NCI-H2171 treated with DMSO at 0.1 percent for 48 hours (cell line): ENCODE data around the gene NUS1.
"Not testable (repeated sequence)": the region's sequence is repeated elsewhere in the genome, so short reads cannot be mapped to it uniquely, and the experiment has no call there.

Source experiments
- DNase-seq: peaks from one replicate; lab custom pipeline; 2025; lab: John Stamatoyannopoulos, UW

The NUS1 gene

DNA sequence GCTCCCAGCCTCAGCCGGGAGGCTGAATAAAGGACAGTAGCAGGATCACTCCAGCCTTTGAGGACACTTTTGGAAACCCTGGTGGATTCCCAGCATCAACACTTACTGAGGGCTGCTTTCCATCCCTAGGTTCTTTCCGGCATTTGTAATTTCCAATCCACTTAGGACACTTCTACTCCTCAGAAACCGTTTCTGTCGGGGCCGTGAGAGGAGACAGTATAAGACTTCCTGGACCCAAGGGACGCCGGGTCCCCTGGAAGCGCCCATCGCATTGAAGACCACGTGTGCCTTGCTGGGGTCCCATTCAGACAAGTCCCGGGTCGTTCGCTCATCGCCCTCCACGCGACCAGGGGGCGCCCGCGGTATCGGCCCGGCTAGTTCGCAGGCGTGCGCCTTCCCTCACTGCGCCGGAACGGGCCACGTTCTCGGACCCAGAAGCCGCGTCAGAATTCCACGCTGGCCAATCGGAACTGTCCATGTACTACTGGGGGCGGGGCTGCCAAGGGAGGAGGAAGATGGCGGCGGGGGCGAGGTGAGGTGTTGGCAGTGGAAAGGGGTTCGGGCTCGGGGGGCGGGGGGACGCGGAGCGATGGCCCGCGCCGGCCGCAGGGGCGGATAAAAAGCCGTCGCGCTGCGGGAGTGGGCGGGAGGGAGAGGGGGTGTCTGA, at the start of gene NUS1:
Gene NUS1, plus strand, starts transcription at position 479 of the 667 bp plus-strand sequence. CDS start 202 bp downstream, outside the sequence.
- peak; percentile 97 for DNase-seq

GRCh38 chr6:117627533-117627932, 47.7 kb upstream of the NUS1 start:
- DNase-seq, result no peak

DNA sequence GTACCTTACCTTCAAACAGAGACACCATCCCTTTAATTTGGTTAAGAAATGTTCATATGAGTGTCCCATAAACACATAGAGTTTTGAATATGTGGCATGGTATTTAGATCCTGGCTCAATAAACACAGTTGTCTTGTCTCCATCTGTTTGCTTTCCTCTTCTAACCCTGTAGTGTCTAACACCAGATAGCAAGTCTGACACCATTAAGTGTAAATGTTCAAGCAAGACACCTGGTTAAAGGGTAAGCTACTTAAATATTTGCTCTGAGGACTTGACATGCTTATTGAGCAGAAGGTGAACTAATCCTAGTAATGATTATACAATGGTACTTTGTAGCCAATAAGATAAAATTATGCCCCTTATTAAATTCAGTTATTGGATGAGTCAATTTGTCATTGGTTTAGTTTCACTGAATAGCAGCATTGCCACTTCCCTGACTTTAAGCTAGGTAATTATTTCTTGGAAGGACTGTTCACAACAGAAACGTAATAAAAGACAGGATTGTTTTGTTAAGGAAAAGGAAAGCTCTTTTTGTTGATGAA, 46.1 kb upstream of the NUS1 start:
- no peak for DNase-seq

DNA sequence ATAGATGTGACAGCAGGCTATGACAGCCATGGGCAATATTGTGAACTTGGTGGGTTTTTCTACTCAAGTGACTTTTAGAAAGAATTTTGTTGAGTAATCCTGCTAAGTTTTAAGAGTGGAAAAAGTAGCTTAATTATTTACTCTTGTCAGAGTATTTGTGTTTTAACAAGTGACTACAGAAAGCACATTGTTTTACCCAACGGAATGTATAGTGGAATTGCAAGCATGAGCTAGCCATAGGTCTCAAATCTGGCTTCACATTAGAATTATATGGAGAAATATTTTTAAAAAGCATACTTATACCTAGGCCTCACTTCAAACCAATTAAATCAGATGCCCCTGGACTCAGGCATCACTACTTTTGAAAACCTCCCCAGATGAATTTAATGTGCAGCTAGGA, 37.5 kb upstream of the NUS1 start:
- DNase-seq, result no peak

DNA sequence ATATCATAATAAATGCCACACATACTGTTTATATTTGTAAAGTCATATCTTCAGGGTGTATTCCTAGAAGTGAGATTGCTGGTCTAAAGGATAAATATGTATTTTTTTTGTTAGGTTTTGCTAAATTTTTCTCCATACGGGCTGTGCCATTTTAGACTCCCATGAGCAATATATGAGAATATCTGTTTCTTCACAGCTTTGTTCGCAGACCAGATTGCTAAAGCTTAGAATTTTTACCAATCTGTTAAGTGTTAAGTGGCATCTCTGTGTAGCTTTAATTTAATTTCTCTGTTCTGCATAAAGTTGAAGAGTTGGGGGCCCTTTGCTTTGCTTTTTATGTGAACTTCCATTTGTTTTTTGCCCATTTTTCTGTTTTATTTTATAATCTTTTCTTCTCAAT, 32.3 kb upstream of the NUS1 start:
- no peak for DNase-seq

GRCh38 chr6:117651984-117652383, 23.3 kb upstream of the NUS1 start:
- DNase-seq, result not testable (repeated sequence)

DNA sequence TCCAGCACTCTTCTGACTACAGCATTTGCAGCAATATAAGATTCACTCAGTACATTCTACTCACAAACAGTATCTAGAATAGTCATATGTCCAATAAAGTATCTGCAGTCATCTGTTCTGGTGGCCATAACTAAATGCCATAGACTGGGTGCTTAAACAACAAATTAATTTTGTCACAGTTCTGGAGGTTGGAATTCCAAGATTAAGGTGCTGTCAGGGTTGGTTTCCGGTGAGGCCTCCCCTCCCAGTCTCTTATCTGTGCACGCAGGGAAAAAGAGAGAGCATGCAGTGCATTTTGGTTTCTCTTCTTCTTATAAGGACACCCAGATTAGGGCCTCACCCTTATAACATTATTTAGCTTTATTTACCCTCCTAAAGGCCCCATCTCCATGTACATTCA, 21.3 kb upstream of the NUS1 start:
- DNase-seq, result no peak

DNA sequence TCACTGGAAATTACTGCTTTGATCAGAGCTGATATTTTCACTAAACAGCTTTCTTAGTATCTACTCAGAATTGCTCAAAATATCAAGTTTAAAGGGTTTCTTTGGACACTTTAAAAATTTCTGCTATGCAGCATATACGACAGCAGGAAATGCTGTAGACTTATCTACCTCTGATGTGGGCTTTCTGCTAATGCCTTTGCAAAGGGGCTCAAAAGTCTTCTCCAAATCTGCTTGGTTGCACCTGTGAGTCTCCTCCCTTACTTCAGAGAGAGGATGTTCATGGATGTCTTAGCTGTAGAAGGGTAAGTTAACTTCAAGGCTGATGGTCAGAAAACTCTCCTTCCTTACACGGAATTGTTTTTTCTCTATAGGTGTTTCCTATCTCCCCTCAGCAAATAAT, 19.9 kb upstream of the NUS1 start:
- DNase-seq, result no peak

- DNase-seq, result no peak
These were observed 8.4 kb upstream of the NUS1 start for GRCh38 chr6:117666881-117667280.

- DNase-seq, result no peak
These were observed 6.5 kb upstream of the NUS1 start for GRCh38 chr6:117668736-117669135.

DNA sequence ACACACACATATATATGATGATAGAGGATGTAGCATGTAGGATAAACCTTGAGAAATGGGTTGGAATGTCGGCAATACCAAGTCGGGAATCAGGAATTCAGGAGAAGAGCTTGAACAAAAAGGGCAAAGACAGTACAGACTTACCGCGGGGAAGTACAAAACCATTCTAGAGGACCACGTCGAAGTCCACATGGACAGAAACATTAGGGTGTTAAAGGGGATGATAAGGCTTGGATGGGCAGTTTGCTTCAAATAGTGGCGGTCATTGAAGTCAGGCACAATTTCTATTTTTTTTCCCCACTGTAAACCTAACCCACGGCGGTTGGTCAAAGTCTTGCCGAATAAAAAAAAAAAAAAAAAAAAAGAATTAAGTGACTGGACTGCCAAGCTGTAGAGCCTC, 766 bp upstream of the NUS1 start:
- DNase-seq, result no peak

DNA sequence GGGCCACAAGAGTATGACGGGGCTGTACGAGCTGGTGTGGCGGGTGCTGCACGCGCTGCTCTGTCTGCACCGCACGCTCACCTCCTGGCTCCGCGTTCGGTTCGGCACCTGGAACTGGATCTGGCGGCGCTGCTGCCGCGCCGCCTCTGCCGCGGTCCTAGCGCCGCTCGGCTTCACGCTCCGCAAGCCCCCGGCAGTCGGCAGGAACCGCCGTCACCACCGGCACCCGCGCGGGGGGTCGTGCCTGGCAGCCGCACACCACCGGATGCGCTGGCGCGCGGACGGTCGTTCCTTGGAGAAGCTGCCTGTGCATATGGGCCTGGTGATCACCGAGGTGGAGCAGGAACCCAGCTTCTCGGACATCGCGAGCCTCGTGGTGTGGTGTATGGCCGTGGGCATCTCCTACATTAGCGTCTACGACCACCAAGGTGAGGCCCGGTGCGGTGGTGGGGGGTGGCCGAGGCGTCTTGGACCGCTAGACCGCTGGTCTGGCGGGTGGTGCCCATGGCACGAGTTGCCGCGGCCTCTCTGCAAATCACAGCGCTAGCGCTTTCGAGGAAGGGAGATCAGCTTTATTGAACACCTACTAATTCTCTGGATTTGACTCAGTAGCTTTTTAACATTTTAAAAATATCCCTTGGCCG, 511 bp downstream of the NUS1 start:
- not testable (repeated sequence) for DNase-seq

DNA sequence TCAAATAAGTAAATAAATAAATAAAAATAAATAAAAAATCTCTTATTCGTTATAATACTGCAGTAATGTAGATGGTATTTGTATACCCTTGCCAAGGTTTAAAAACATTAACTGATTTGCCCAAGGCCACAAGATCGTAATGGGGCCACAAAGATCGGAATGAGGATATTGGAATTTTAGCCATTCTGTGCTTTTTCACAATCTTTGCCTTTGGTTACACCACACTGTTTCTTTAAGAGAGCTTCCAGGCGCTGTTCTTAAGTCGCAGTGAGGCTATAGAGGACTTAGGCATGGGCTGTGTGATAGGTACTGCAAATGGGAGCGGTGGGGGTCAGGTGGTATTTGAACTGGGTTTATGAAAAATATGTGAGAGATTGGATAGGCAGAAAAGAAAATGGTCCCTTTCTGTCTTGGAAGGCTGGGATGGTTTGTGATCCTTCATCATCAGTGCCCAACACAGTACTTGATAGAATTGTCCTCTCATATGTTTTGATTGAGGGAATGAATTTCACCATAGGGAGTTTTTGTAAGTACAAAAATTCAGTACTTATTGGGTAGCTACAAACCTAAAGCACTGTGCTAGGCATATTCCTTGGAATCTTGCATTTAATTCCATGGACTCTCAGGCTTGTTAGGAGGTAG, 1.4 kb downstream of the NUS1 start:
- no peak for DNase-seq

GRCh38 chr6:117677553-117678141, 2.4 kb downstream of the NUS1 start:
- no peak for DNase-seq

- no peak for DNase-seq
These were observed 6.0 kb downstream of the NUS1 start for GRCh38 chr6:117681162-117681741.

DNA sequence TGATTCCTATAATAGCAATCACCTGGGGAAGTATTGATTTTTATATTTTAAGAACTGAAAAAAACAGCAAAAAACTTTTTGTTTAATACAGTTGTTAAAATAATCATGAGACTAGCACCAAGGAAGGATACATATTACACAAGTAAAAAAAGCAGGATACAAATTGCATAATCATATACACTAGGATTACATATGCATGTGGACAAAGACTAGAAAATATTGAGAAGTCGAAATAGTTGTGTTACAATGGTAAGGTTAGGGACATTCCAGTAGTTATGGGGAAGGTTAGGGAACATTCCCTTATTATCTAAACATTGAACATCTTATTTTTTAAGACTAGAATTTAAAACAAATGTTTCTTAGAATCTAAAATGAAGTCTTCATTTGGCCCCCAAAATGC, 9.5 kb downstream of the NUS1 start:
- no peak for DNase-seq

DNA sequence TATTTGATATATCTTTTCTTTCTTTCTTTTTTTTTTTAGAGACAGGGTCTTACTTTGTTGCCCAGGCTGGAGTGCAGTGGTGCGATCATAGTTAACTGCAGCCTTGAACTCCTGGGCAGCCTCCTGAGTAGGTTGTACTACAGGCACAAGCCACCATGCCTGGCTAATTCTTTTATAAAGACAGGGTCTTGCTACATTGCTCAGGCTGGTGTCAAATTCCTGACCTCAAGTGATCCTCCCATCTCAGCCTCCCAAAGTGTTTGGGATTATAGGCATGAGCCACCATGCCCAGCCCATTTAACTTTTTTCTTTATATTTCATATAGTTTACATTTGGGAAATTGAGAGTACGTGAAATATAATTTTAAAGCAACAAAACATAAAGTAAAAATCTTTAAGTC, 10.1 kb downstream of the NUS1 start:
- DNase-seq, result no peak

- DNase-seq, result no peak
These were observed 11.9 kb downstream of the NUS1 start for GRCh38 chr6:117687021-117687648.

GRCh38 chr6:117689584-117689983, 14.3 kb downstream of the NUS1 start:
- not testable (repeated sequence) for DNase-seq

DNA sequence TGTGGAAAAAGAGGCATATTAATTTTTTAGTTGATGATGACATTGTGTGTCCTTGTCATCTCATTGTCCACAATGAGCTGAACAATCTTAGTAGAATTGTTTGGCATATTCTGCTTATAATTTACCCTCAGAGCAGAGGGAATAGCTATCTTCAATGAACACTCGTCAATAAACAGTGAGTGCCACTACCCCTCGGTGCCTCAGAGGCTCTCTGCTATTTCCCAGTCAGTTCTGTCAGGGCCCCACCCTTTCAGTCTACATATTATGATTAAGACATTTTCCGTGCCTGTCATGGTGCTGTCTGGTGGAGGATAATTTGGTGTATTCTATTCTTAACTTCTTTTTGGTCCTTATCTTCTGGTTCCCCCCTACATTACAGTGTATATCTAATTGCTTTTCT, 31.2 kb downstream of the NUS1 start:
- no peak for DNase-seq

DNA sequence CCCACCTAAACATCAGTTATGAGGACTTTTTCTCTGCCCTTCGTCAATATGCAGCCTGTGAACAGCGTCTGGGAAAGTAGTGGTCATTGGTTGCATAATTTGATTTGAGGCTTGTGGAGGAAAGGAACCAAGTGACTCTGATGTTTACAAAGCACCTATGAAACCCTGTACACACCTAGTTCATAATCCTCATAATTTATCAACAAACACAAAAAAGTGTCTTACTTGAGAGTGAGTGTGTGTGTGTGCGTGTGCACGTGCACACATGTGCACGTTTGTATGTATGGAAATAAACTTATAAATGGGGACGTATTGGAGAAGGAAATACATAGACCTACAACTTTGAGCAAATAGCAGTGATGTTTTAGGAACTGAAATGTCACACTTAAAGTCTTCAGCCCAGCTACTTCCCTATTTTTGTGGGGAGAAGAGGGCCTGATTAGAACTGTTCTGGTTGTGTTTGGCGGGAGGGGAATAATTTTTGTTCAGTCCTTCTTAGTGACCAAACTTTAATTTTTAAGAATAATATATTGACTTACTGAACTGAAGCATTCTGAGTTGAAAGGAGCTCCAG, 31.8 kb downstream of the NUS1 start:
- not testable (repeated sequence) for DNase-seq

- no peak for DNase-seq
These were observed 36.1 kb downstream of the NUS1 start for GRCh38 chr6:117711369-117711768.
